GM19328 (cell line): ENCODE measurements around the gene NFIX.

ENCODE experiments used
- ATAC-seq: cut with Tn5 transposase; IDR thresholded peaks from one replicate; pipeline ENCODE4 v1.9.1; 2021; ENCODE audit warnings: mild to moderate bottlenecking, moderate library complexity; ENCODE audit not compliant: unreplicated experiment

The NFIX gene

GRCh38 chr19:13118424-13119193 is 123.3 kb downstream of the NFIX start:
- ATAC-seq: no peak

- ATAC-seq: no peak
Measured at GRCh38 chr19:13119627-13120026, 124.4 kb downstream of the NFIX start.

- no peak for ATAC-seq
Measured at GRCh38 chr19:13120031-13120430, 124.8 kb downstream of the NFIX start.

- no peak for ATAC-seq
Measured at GRCh38 chr19:13120817-13121216, 125.5 kb downstream of the NFIX start.

- no peak for ATAC-seq
Measured at GRCh38 chr19:13121551-13122274, 126.4 kb downstream of the NFIX start.

GRCh38 chr19:13122275-13122878 is 127.1 kb downstream of the NFIX start:
- ATAC-seq: no peak

- ATAC-seq: no peak
Measured at GRCh38 chr19:13122980-13123957, 128.0 kb downstream of the NFIX start.

- ATAC-seq: no peak
Measured at GRCh38 chr19:13127051-13127450, 131.8 kb downstream of the NFIX start.

GRCh38 chr19:13127811-13128575 is 132.7 kb downstream of the NFIX start:
- no peak for ATAC-seq

- no peak for ATAC-seq
Measured at GRCh38 chr19:13128583-13128982, 133.3 kb downstream of the NFIX start.

GRCh38 chr19:13129384-13129783 is 134.1 kb downstream of the NFIX start:
- no peak for ATAC-seq

- no peak for ATAC-seq
Measured at GRCh38 chr19:13130886-13131490, 135.7 kb downstream of the NFIX start.

GRCh38 chr19:13132471-13133180 is 137.4 kb downstream of the NFIX start:
- no peak for ATAC-seq

- ATAC-seq: no peak
Measured at GRCh38 chr19:13133241-13133870, 138.1 kb downstream of the NFIX start.

GRCh38 chr19:13134626-13135025 is 139.4 kb downstream of the NFIX start:
- ATAC-seq: no peak

GRCh38 chr19:13135068-13136062 is 140.1 kb downstream of the NFIX start:
- no peak for ATAC-seq

- no peak for ATAC-seq
Measured at GRCh38 chr19:13137290-13137794, 142.1 kb downstream of the NFIX start.
